HG03025 (cell line): ENCODE data around the gene UBQLNL.

ENCODE experiments used
- ATAC-seq: cut with Tn5 transposase; IDR thresholded peaks from one replicate; pipeline ENCODE4 v1.9.1; 2021; ENCODE audit warnings: mild to moderate bottlenecking, moderate library complexity; ENCODE audit not compliant: unreplicated experiment, low FRiP score

The UBQLNL gene

GRCh38 chr11:5507933-5508305, 8.6 kb downstream of the UBQLNL start:
- no peak for ATAC-seq

GRCh38 chr11:5507177-5507932, 9.1 kb downstream of the UBQLNL start:
- no peak for ATAC-seq

GRCh38 chr11:5505363-5506048, 11.0 kb downstream of the UBQLNL start:
- no peak for ATAC-seq

- ATAC-seq: no peak
Measured at GRCh38 chr11:5504403-5504921, 12.0 kb downstream of the UBQLNL start.

GRCh38 chr11:5500393-5500801, 16.1 kb downstream of the UBQLNL start:
- no peak for ATAC-seq

- no peak for ATAC-seq
Measured at GRCh38 chr11:5499671-5500070, 16.8 kb downstream of the UBQLNL start.

GRCh38 chr11:5489576-5490357, 26.7 kb downstream of the UBQLNL start:
- no peak for ATAC-seq

- no peak for ATAC-seq
Measured at GRCh38 chr11:5488798-5489399, 27.6 kb downstream of the UBQLNL start.

- no peak for ATAC-seq
Measured at GRCh38 chr11:5488385-5488784, 28.1 kb downstream of the UBQLNL start, which contains the start of gene OR52D1. Gene OR52D1, plus strand, starts transcription at chr11:5488685. Its CDS starts 22 bp downstream, at chr11:5488707.

- no peak for ATAC-seq
Measured at GRCh38 chr11:5486421-5486820, 30.1 kb downstream of the UBQLNL start.

- ATAC-seq: no peak
Measured at GRCh38 chr11:5486003-5486402, 30.5 kb downstream of the UBQLNL start.

GRCh38 chr11:5476186-5476819, 40.2 kb downstream of the UBQLNL start:
- peak; percentile 89 for ATAC-seq

GRCh38 chr11:5473921-5474320, 42.6 kb downstream of the UBQLNL start:
- no peak for ATAC-seq

GRCh38 chr11:5467527-5467926, 49.0 kb downstream of the UBQLNL start:
- no peak for ATAC-seq
